Vagina (tissue), 2 donors: Measurements from ENCODE around the gene KMT2B. TPM values are rescaled to one million over a fixed set of nuclear protein-coding genes. Genes with fewer than 3 reads are reported as not detected.

ENCODE experiments used
- DNase-seq, 2 donors: peaks; one replicate each; pipeline ENCODE4 v3.0.0-alpha.2; 2017; ENCODE audit errors: extremely low spot score in 2 of 2
- H3K27ac ChIP-seq: fragments of 200-600 bp; sonication (generic); one replicate; pipeline ENCODE4 v1.5.1; 2019
- H3K27me3 ChIP-seq: fragments of 200-600 bp; sonication (generic); one replicate; pipeline ENCODE4 v1.5.1; 2019
- H3K36me3 ChIP-seq, 2 donors: fragments of 200-600 bp; sonication (generic); one replicate each; pipeline ENCODE4 v1.5.1; 2017 to 2019
- H3K4me1 ChIP-seq: fragments of 200-600 bp; sonication (generic); one replicate; pipeline ENCODE4 v1.5.1; 2019
- H3K4me3 ChIP-seq, 2 donors: fragments of 200-600 bp; sonication (generic); 1 replicate in 1 of 2; 2 replicates in 1 of 2; pipeline ENCODE4 v1.5.1; 2016 to 2019
- H3K9me3 ChIP-seq: fragments of 200-600 bp; sonication (generic); one replicate; pipeline ENCODE4 v1.5.1; 2019
- POLR2A ChIP-seq, 2 donors: fragments of 450-650 bp; IDR thresholded peaks; one replicate each; pipeline ENCODE4 v1.6.1; 2017; ENCODE audit warnings: antibody characterized with exemption in 2 of 2, mild to moderate bottlenecking in 2 of 2, moderate library complexity in 2 of 2
- POLR2AphosphoS5 ChIP-seq, 2 donors: sonication (generic); formaldehyde crosslinking; IDR thresholded peaks; one replicate each; pipeline ENCODE4 v1.9.0; 2017; ENCODE audit warnings: antibody characterized with exemption in 2 of 2, mild to moderate bottlenecking in 2 of 2, low read depth in 1 of 2; ENCODE audit not compliant: insufficient read depth in 1 of 2
- intact Hi-C: fragments of 100-400 bp; cut with DNase I; formaldehyde crosslinking; loops from one replicate; pipeline ENCODE4 v1.15.1; 2023
- total RNA-seq: library from RNA; depleted of rRNA; stranded (reverse); fragments of >200 nt; gene quantifications from one replicate; pipeline ENCODE4 v1.2.3, GENCODE V29; 2016
- TF ChIP-seq, protein P1 (sequence below), 3 experiments: fragments of 450-650 bp in 2 of 3; fragments of 200-600 bp in 1 of 3; sonication (generic) in 1 of 3; IDR thresholded peaks; one replicate each; pipeline ENCODE4 v1.5.1; 2017 to 2019; ENCODE audit warnings: antibody characterized with exemption in 3 of 3, mild to moderate bottlenecking in 2 of 3, moderate library complexity in 2 of 3

KMT2B gene
- total RNA-seq, 1 donor from 2014 or later: 16.0 TPM

DNA sequence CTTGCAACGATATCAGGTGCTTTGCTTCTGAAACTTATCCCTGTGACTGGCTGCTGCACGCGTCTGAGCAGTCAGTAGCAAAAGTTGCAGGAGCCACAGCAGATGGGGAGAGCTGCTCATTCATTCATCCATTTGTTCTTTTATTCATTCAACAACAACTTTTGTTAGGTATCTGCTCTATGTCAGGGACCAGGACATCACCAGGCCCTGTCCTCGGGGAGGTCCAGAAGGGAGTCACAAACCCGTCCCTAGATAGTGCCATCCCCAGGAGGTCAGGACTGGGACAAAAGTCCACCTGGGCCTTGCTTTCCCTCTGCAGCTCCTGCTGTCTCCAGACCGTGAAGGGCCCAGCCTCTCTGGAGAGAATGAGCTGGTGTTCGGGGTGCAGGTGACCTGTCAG lies 60.2 kb downstream of the KMT2B start:
- TF ChIP-seq POLR2A (IDR thresholded peaks at IDR 0.05) (no peak), POLR2AphosphoS5 (IDR thresholded peaks at IDR 0.05; ENCODE audit: insufficient read depth in 1 of 2, low read depth in 1 of 2) (no peak)
- TF ChIP-seq, protein P1, sequence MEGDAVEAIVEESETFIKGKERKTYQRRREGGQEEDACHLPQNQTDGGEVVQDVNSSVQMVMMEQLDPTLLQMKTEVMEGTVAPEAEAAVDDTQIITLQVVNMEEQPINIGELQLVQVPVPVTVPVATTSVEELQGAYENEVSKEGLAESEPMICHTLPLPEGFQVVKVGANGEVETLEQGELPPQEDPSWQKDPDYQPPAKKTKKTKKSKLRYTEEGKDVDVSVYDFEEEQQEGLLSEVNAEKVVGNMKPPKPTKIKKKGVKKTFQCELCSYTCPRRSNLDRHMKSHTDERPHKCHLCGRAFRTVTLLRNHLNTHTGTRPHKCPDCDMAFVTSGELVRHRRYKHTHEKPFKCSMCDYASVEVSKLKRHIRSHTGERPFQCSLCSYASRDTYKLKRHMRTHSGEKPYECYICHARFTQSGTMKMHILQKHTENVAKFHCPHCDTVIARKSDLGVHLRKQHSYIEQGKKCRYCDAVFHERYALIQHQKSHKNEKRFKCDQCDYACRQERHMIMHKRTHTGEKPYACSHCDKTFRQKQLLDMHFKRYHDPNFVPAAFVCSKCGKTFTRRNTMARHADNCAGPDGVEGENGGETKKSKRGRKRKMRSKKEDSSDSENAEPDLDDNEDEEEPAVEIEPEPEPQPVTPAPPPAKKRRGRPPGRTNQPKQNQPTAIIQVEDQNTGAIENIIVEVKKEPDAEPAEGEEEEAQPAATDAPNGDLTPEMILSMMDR (IDR thresholded peaks at IDR 0.05): no peak
- no peak for DNase-seq
- Histone ChIP-seq H3K27me3 (no peaks in the 10 kb centered on the region), H3K4me1 (peaks cover 20% of the 10 kb centered on the region), H3K4me3 (no peak overlapping the region), H3K36me3 (peaks cover 0 to 23% of the 10 kb centered on the region in 2 donors), H3K9me3 (no peaks in the 10 kb centered on the region), H3K27ac (no peak overlapping the region)
- intact Hi-C loops: loop anchor here (10.0 kb wide), 1 partner anchor 157 kb away; the partner anchor contains the start of gene LRFN3

DNA sequence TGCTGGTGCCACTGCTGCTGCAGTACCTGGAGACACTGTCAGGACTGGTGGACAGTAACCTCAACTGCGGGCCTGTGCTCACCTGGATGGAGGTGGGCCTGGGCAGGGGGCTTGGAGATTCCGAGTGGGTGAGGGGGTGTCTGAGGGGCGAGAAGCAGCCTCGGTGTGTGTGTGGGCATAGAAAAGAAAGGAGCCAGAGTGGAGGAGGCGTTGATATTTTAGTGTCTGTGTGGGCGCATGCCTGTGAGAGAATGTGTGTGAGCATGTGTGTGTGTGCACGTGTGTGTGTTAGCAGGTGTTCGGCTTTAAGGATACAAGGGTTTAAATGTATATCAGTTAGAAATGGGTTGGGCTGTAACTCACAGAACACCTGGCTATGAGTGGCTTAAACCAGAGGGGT lies 61.2 kb downstream of the KMT2B start:
- TF ChIP-seq, protein P1 (IDR thresholded peaks at IDR 0.05): no peak
- TF ChIP-seq POLR2A (IDR thresholded peaks at IDR 0.05) (no peak), POLR2AphosphoS5 (IDR thresholded peaks at IDR 0.05; ENCODE audit: insufficient read depth in 1 of 2, low read depth in 1 of 2) (no peak)
- no peaks in the 10 kb centered on the region for H3K9me3 ChIP-seq
- DNase-seq: no peak
- no peaks in the 10 kb centered on the region for H3K27me3 ChIP-seq
- no peak overlapping the region for H3K4me3 ChIP-seq
- peaks cover 20% of the 10 kb centered on the region for H3K4me1 ChIP-seq
- intact Hi-C loops: loop anchor here (10.0 kb wide), 1 partner anchor 156 kb away; the partner anchor contains the start of gene LRFN3
- H3K36me3 ChIP-seq: peaks cover 0 to 23% of the 10 kb centered on the region in 2 donors
- H3K27ac ChIP-seq: no peak overlapping the region

DNA sequence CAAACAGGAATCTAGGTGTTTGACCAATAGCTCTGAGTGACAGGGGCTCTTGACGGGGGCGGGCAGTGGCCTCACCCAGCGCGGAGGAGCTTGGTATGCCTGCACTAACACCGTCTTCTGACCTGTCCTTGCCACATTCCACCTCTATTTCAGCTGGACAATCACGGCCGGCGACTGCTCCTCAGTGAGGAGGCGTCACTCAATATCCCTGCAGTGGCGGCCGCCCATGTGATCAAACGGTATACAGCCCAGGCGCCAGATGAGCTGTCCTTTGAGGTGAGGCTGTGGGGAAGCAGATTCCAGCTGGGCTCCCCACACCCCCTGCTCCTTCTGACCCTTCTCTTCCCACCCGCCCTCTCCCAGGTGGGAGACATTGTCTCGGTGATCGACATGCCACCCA lies 62.3 kb downstream of the KMT2B start:
- TF ChIP-seq, protein P1 (IDR thresholded peaks at IDR 0.05): no peak
- TF ChIP-seq POLR2AphosphoS5 (IDR thresholded peaks at IDR 0.05; ENCODE audit: insufficient read depth in 1 of 2, low read depth in 1 of 2): no peak
- no peak for TF ChIP-seq POLR2A (IDR thresholded peaks at IDR 0.05)
- H3K36me3 ChIP-seq: peaks cover 0 to 23% of the 10 kb centered on the region in 2 donors
- intact Hi-C loops: no loop called here

DNA sequence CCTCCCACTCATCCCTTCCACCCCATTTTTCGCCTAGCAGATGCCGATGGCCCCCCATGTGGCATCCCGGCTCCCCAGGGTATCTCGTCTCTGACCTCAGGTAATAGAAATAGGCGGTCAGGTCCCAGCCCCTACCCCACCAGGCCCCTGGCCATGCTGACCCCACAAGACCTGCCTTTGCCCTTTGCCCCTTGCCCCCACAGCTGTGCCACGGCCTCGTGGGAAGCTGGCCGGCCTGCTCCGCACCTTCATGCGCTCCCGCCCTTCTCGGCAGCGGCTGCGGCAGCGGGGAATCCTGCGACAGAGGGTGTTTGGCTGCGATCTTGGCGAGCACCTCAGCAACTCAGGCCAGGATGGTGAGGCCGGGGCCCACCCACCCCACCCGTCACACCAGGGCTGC lies 62.9 kb downstream of the KMT2B start:
- Histone ChIP-seq H3K9me3 (no peaks in the 10 kb centered on the region), H3K4me3 (no peak overlapping the region), H3K4me1 (peaks cover 11% of the 10 kb centered on the region), H3K27me3 (no peaks in the 10 kb centered on the region), H3K27ac (no peak overlapping the region), H3K36me3 (peaks cover 0 to 23% of the 10 kb centered on the region in 2 donors)
- TF ChIP-seq POLR2AphosphoS5 (IDR thresholded peaks at IDR 0.05; ENCODE audit: insufficient read depth in 1 of 2, low read depth in 1 of 2) (no peak), POLR2A (IDR thresholded peaks at IDR 0.05) (no peak)
- TF ChIP-seq, protein P1 (IDR thresholded peaks at IDR 0.05): no peak
- no peak for DNase-seq
- intact Hi-C loops: no loop called here

More for the DNA sequence above, 62.3 kb downstream of the KMT2B start:
- no peak overlapping the region for H3K27ac ChIP-seq
- no peaks in the 10 kb centered on the region for H3K27me3 ChIP-seq
- H3K4me1 ChIP-seq: peaks cover 13% of the 10 kb centered on the region
- no peaks in the 10 kb centered on the region for H3K9me3 ChIP-seq
- DNase-seq: no peak
- no peak overlapping the region for H3K4me3 ChIP-seq

DNA sequence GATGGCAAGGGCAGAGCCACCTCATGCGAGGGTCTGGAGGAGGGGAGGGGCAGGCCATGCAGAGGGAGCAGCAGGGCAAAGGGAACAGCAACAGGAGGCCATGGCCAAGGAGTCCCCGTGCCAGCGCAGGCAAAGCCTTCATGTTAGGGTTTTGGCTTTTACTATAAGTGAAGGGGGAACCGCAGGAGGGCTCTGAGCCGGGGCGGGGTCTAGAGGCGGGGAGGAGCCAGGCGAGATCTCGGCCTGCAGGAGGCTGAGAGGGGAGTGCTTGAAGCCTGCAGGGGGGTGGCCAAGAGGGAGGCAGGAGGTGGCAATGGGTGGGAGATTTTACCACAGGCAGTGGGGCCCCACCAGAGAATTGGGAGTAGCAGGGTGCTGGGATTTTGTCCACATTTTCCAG lies 63.8 kb downstream of the KMT2B start:
- Histone ChIP-seq H3K36me3 (peaks cover 0 to 23% of the 10 kb centered on the region in 2 donors), H3K9me3 (no peaks in the 10 kb centered on the region), H3K4me3 (no peak overlapping the region), H3K27me3 (no peaks in the 10 kb centered on the region), H3K27ac (no peak overlapping the region), H3K4me1 (peaks cover 2% of the 10 kb centered on the region)
- intact Hi-C loops: no loop called here
- DNase-seq: no peak
- no peak for TF ChIP-seq POLR2A (IDR thresholded peaks at IDR 0.05)
- TF ChIP-seq, protein P1 (IDR thresholded peaks at IDR 0.05): no peak
- TF ChIP-seq POLR2AphosphoS5 (IDR thresholded peaks at IDR 0.05; ENCODE audit: insufficient read depth in 1 of 2, low read depth in 1 of 2): no peak
